Measurements from ENCODE around the gene CDR2L.
"Not testable (repeated sequence)": the region's sequence is repeated elsewhere in the genome, so short reads cannot be mapped to it uniquely, and the experiment has no call there.

The CDR2L gene

DNA sequence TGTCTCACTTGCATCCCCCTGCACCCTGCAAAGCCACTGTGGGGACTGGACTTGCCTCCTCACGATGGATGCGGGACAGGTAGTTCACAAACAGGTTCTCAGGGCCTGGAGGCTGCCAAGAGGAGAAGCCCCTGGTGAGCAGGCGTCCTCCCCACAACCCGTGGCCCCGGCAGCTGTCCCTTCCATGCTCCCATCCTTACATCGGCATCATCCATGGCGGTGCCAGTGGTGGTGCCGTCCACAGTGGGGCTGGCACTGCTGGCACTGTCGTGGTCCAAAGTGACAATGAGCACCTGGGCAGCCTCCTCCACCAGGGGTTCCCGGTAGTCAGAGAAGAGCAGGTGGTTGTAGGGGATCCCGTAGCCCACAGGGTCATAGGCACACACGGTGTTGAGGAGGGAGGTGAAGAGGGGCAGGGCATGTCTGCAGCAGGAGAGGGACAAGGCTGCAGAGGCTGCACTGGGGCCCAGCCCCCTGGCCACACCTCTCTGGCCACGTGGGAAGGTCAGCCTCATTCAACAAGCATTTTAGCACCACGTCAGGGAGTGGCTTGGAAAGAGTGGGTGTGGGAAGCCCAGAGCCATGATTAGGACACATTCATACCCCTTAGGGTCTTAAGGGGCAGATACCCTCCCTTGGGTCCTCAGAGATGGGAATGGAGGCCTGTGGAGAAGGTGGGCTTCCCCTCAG lies 27.5 kb upstream of the CDR2L start:
- Histone ChIP-seq H3K36me3 (ENCODE audit: control insufficient read depth in 2 of 2, insufficient read depth in 2 of 2, low read length in 2 of 2) (no peaks in the 10 kb centered on the region), H3K27ac (ENCODE audit: low read depth in 2 of 2, low read length in 2 of 2) (no peak overlapping the region), H3K4me1 (ENCODE audit: control insufficient read depth in 2 of 2, insufficient read depth in 2 of 2, low read length in 2 of 2) (peaks cover 4 to 5% of the 10 kb centered on the region in 2 donors), H3K9ac (ENCODE audit: low read depth in 1 of 2, low read length in 2 of 2) (no peak overlapping the region), H3K4me3 (ENCODE audit: low read length in 2 of 2) (no peak overlapping the region), H3K9me3 (ENCODE audit: control insufficient read depth in 2 of 2, low read length in 2 of 2) (no peaks in the 10 kb centered on the region), H3K27me3 (ENCODE audit: control insufficient read depth in 2 of 2, insufficient read depth in 2 of 2, low read length in 2 of 2) (no peaks in the 10 kb centered on the region)

DNA sequence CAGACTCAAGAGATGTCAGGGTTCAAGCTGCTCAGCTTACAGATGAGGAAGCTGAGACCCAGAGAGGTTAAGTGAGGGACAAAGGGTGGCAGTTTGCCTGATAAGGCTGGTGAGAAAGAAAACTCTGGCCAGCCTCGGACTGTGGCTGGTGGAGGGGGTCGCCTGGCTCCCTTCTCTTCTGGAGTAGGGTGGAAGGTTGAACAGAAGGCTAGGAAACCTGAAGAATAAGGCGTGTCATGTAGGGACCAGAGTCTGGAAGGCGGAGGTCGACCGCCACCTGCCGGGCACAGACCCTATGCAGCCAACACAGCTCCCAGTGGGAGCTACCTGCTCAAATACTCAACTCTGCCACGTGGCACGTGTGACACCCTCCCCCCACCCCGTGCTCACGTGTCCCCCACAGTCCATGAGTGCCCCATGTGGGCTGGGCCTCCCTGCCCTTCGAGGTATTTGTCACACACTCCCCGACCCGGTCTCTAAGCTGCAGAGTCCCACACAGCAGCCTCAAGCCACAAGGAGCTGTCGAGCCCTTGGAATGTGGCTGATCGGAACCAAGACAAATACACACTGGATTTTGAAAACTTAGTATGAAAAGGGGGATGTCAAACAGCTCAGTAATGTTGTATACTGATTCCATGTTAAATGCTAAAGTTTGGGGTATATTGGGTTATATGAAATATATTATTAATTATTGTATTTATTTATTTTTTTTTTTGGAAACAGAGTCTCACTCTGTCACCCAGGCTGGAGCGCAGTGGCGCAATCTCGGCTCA lies 26.7 kb upstream of the CDR2L start:
- Histone ChIP-seq H3K9ac (ENCODE audit: low read depth in 1 of 2, low read length in 2 of 2) (no peak overlapping the region), H3K4me3 (ENCODE audit: low read length in 2 of 2) (no peak overlapping the region), H3K9me3 (ENCODE audit: control insufficient read depth in 2 of 2, low read length in 2 of 2) (no peaks in the 10 kb centered on the region), H3K27me3 (ENCODE audit: control insufficient read depth in 2 of 2, insufficient read depth in 2 of 2, low read length in 2 of 2) (no peaks in the 10 kb centered on the region), H3K36me3 (ENCODE audit: control insufficient read depth in 2 of 2, insufficient read depth in 2 of 2, low read length in 2 of 2) (no peaks in the 10 kb centered on the region), H3K27ac (ENCODE audit: low read depth in 2 of 2, low read length in 2 of 2) (no peak overlapping the region), H3K4me1 (ENCODE audit: control insufficient read depth in 2 of 2, insufficient read depth in 2 of 2, low read length in 2 of 2) (peaks cover 4 to 5% of the 10 kb centered on the region in 2 donors)

DNA sequence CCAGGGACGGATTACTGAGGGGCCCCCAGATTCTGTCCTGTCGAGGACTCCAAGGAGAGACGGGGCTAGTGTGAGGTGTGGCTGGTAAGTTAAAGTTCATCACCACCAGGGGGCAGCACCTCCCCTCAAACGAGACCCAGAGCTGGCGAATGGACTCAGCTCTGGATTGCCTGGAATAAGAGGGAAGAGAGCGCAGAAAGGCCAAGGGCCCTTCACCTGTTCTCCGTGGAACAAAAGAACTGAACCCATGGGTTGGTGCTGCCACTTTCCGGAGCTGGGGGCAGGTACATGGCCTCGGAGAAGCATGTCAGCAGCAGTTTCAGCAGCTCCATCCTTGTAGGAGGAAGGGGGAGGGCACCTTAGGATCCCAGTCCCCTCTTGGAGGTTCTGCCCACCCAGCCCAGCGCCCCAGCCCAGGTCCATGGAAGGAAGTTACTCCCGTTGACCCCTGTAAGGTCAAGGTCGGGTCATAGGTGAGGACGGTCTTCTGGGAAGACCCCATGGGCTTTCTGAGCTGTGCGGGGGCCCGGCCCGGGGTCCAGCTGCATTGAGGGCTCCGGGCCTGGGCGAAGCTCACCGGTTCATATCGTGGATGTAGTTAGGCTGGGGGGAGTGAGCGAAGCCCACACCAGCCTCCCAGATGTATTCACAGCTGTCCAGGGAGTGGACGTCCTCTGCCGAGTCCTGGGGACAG lies 25.6 kb upstream of the CDR2L start:
- Histone ChIP-seq H3K36me3 (ENCODE audit: control insufficient read depth in 2 of 2, insufficient read depth in 2 of 2, low read length in 2 of 2) (no peaks in the 10 kb centered on the region), H3K27me3 (ENCODE audit: control insufficient read depth in 2 of 2, insufficient read depth in 2 of 2, low read length in 2 of 2) (no peaks in the 10 kb centered on the region), H3K9me3 (ENCODE audit: control insufficient read depth in 2 of 2, low read length in 2 of 2) (no peaks in the 10 kb centered on the region), H3K9ac (ENCODE audit: low read depth in 1 of 2, low read length in 2 of 2) (no peak overlapping the region), H3K27ac (ENCODE audit: low read depth in 2 of 2, low read length in 2 of 2) (no peak overlapping the region), H3K4me3 (ENCODE audit: low read length in 2 of 2) (no peak overlapping the region), H3K4me1 (ENCODE audit: control insufficient read depth in 2 of 2, insufficient read depth in 2 of 2, low read length in 2 of 2) (peaks cover 4 to 5% of the 10 kb centered on the region in 2 donors)

DNA sequence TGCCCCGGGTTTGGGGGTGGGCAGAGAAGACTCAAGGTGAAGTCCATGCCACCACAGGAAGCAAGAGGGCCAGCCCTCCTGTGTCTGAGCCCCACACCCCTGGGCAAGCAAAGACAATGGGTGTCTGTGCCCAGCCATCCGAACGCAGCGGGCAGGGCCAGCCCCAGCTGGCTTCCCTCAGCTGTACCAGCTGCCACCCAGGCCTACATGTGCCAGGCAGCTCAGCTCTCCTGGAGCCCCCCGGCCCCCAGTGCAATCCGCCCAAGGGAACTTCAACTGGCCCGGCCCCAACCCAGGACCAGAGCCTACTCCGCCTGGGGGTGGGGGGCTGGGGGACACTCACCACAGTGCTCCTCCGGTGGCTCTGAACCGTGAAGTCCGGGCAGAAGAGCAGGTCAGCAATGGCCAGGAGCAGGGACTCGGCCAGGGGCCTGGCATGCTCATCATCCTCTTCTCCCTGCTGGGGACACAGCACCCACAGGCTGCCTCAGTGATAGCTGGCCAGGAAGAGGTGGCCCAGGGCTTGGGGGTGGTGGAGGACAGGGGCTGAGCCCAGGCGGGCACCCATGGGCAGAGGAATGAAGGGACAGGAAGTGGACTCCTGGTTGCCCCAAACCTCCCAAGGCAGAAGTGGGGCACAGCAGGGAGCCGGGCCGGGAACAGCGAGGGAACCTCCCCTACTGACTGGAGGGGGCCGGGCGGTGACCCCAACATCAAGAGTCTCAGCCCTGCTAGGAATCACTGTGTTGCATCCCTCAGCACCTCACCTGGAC lies 24.6 kb upstream of the CDR2L start:
- H3K9me3 ChIP-seq (ENCODE audit: control insufficient read depth in 2 of 2, low read length in 2 of 2) = no peaks in the 10 kb centered on the region
- H3K4me1 ChIP-seq (ENCODE audit: control insufficient read depth in 2 of 2, insufficient read depth in 2 of 2, low read length in 2 of 2) = peaks cover 4 to 5% of the 10 kb centered on the region in 2 donors
- no peak overlapping the region for H3K4me3 ChIP-seq (ENCODE audit: low read length in 2 of 2)
- no peaks in the 10 kb centered on the region for H3K36me3 ChIP-seq (ENCODE audit: control insufficient read depth in 2 of 2, insufficient read depth in 2 of 2, low read length in 2 of 2)
- H3K27ac ChIP-seq (ENCODE audit: low read depth in 2 of 2, low read length in 2 of 2) = no peak overlapping the region
- H3K27me3 ChIP-seq (ENCODE audit: control insufficient read depth in 2 of 2, insufficient read depth in 2 of 2, low read length in 2 of 2) = no peaks in the 10 kb centered on the region
- no peak overlapping the region for H3K9ac ChIP-seq (ENCODE audit: low read depth in 1 of 2, low read length in 2 of 2)

DNA sequence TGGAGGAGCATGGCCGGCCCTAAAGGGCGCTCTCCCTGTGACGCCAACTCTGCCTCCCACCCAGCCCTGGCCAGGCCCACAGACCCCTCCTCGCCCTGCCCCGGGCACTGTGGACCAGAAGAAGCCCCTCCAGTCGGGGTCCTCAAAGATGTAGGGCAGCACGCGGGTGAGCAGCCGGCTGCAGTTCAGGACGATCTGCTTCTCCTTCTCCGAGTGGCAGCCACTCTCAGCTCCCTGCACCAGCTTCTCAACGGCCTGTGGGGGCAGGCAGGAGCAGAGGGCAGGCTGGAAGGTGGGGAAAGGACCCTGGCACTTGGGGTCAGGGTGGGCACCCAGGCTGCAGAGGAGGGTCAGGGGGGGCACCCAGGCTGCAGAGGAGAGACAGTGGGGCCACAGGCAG lies 23.8 kb upstream of the CDR2L start:
- Histone ChIP-seq H3K9me3 (ENCODE audit: control insufficient read depth in 2 of 2, low read length in 2 of 2) (no peaks in the 10 kb centered on the region), H3K4me3 (ENCODE audit: low read length in 2 of 2) (no peak overlapping the region), H3K9ac (ENCODE audit: low read depth in 1 of 2, low read length in 2 of 2) (no peak overlapping the region), H3K27me3 (ENCODE audit: control insufficient read depth in 2 of 2, insufficient read depth in 2 of 2, low read length in 2 of 2) (no peaks in the 10 kb centered on the region), H3K36me3 (ENCODE audit: control insufficient read depth in 2 of 2, insufficient read depth in 2 of 2, low read length in 2 of 2) (no peaks in the 10 kb centered on the region), H3K27ac (ENCODE audit: low read depth in 2 of 2, low read length in 2 of 2) (no peak overlapping the region), H3K4me1 (ENCODE audit: control insufficient read depth in 2 of 2, insufficient read depth in 2 of 2, low read length in 2 of 2) (peaks cover 6 to 10% of the 10 kb centered on the region in 2 donors)

DNA sequence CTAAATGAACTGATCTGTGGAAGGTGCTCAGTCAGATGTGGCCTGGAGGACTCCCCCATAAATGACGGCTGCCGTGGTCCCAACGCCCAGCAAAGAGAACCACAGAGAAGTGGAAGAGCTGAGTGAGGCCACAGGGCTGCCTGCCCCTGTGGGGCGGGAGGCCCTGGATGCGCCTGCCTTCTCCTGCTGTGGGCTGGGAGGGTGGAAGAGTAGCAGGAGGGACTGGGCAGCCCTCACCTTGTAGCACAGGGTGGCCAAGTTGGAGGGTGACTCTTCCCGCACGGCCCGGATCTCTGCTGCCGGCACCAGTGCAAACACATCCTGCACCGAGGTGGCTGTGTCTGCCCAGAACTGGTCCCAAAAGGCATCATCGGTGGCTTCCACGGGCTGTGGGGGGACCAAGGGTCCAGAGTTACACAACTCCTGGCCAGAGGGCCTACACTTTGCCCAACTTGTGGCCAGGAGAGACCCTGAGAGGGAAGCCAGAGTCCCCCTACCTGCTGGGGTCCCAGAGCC lies 23.1 kb upstream of the CDR2L start:
- H3K27ac ChIP-seq (ENCODE audit: low read depth in 2 of 2, low read length in 2 of 2) = no peak overlapping the region
- no peak overlapping the region for H3K4me3 ChIP-seq (ENCODE audit: low read length in 2 of 2)
- H3K9me3 ChIP-seq (ENCODE audit: control insufficient read depth in 2 of 2, low read length in 2 of 2) = no peaks in the 10 kb centered on the region
- no peaks in the 10 kb centered on the region for H3K27me3 ChIP-seq (ENCODE audit: control insufficient read depth in 2 of 2, insufficient read depth in 2 of 2, low read length in 2 of 2)
- no peak overlapping the region for H3K9ac ChIP-seq (ENCODE audit: low read depth in 1 of 2, low read length in 2 of 2)
- no peaks in the 10 kb centered on the region for H3K36me3 ChIP-seq (ENCODE audit: control insufficient read depth in 2 of 2, insufficient read depth in 2 of 2, low read length in 2 of 2)
- H3K4me1 ChIP-seq (ENCODE audit: control insufficient read depth in 2 of 2, insufficient read depth in 2 of 2, low read length in 2 of 2) = peaks cover 8 to 13% of the 10 kb centered on the region in 2 donors

DNA sequence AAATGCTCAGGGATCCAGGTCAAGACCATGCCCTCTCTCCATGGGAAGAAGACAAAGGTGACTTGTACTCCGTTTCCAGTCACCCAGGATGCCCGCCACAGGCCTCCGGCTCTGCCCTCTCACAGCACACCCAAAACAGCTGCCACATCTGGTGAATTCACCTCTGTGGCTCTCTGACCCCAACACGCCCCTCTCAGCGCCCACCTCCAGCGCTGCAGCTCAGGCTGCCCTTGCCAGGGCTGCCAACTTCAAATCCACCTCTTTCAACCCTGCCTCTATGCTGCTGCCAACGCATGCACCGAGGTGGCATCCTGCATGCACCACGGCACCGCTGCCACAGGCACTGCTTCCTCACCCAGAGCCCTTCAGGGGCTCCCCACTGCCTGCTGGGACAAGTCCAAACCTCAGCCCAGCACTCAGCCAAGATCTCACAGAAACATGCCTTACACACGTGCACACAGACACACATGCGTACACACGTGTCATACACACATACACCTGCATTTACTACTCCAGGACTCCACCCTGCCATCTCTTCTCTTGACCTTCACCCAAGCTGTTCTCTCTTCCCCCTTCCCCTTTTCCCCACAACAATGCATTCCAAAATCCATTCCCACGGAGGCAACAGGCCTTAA lies 22.3 kb upstream of the CDR2L start:
- no peaks in the 10 kb centered on the region for H3K36me3 ChIP-seq (ENCODE audit: control insufficient read depth in 2 of 2, insufficient read depth in 2 of 2, low read length in 2 of 2)
- H3K9ac ChIP-seq (ENCODE audit: low read depth in 1 of 2, low read length in 2 of 2) = no peak overlapping the region
- H3K4me3 ChIP-seq (ENCODE audit: low read length in 2 of 2) = no peak overlapping the region
- no peak overlapping the region for H3K27ac ChIP-seq (ENCODE audit: low read depth in 2 of 2, low read length in 2 of 2)
- no peaks in the 10 kb centered on the region for H3K27me3 ChIP-seq (ENCODE audit: control insufficient read depth in 2 of 2, insufficient read depth in 2 of 2, low read length in 2 of 2)
- peaks cover 8 to 14% of the 10 kb centered on the region in 2 donors for H3K4me1 ChIP-seq (ENCODE audit: control insufficient read depth in 2 of 2, insufficient read depth in 2 of 2, low read length in 2 of 2)
- no peaks in the 10 kb centered on the region for H3K9me3 ChIP-seq (ENCODE audit: control insufficient read depth in 2 of 2, low read length in 2 of 2)

DNA sequence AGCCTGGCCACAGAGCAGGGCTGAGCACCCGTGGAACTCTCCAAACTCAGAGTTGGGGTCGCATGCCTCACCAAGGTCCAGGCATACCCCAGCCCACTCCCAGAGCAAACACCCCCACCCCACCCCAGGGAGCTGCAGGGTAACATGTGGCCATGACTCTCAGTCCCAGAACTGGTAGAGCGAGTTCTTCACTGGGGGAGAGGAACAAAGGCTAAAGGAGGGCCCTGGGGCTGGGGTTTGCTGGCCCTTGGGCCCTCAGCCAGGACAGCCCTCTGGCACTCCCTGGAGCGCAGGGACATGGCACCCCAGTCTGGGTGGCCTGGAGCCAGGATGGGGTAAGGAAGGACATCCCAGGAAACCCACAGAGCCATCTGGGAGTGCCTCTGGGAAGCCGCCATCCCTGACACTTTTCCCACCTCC lies 19.1 kb upstream of the CDR2L start:
- Histone ChIP-seq H3K9me3 (ENCODE audit: control insufficient read depth in 2 of 2, low read length in 2 of 2) (no peaks in the 10 kb centered on the region), H3K36me3 (ENCODE audit: control insufficient read depth in 2 of 2, insufficient read depth in 2 of 2, low read length in 2 of 2) (no peaks in the 10 kb centered on the region), H3K27ac (ENCODE audit: low read depth in 2 of 2, low read length in 2 of 2) (no peak overlapping the region), H3K4me1 (ENCODE audit: control insufficient read depth in 2 of 2, insufficient read depth in 2 of 2, low read length in 2 of 2) (peaks cover 9 to 19% of the 10 kb centered on the region in 2 donors), H3K9ac (ENCODE audit: low read depth in 1 of 2, low read length in 2 of 2) (no peak overlapping the region), H3K4me3 (ENCODE audit: low read length in 2 of 2) (no peak overlapping the region), H3K27me3 (ENCODE audit: control insufficient read depth in 2 of 2, insufficient read depth in 2 of 2, low read length in 2 of 2) (peaks cover 3 to 4% of the 10 kb centered on the region in 2 donors)

DNA sequence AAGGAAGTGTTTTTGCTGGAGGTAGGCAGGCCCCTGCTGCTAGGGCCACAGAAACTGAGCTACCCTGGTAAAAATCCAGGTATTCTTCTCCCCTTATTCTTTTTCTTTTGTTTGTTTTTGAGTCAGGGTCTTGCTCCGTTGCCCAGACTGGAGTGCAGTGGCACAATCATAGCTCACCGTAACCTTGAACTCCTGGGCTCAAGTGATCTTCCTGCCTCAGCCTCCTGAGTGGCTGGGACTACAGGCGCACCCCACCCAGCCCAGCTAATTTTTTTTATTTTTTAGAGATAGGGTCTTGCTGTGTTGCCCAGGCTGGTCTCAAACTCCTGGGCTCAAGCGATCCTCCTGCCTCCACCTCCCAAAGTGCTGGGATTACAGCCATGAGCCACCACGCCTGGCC lies 17.9 kb upstream of the CDR2L start:
- peaks cover 9 to 19% of the 10 kb centered on the region in 2 donors for H3K4me1 ChIP-seq (ENCODE audit: control insufficient read depth in 2 of 2, insufficient read depth in 2 of 2, low read length in 2 of 2)
- H3K27me3 ChIP-seq (ENCODE audit: control insufficient read depth in 2 of 2, insufficient read depth in 2 of 2, low read length in 2 of 2); H3K9me3 ChIP-seq (ENCODE audit: control insufficient read depth in 2 of 2, low read length in 2 of 2); H3K27ac ChIP-seq (ENCODE audit: low read depth in 2 of 2, low read length in 2 of 2); H3K36me3 ChIP-seq (ENCODE audit: control insufficient read depth in 2 of 2, insufficient read depth in 2 of 2, low read length in 2 of 2); H3K4me3 ChIP-seq (ENCODE audit: low read length in 2 of 2); H3K9ac ChIP-seq (ENCODE audit: low read depth in 1 of 2, low read length in 2 of 2): not testable (repeated sequence)

All from mucosa of rectum (tissue), 2 donors.